ENCODE results near the gene ADAMTS12.

The ADAMTS12 gene, protein sequence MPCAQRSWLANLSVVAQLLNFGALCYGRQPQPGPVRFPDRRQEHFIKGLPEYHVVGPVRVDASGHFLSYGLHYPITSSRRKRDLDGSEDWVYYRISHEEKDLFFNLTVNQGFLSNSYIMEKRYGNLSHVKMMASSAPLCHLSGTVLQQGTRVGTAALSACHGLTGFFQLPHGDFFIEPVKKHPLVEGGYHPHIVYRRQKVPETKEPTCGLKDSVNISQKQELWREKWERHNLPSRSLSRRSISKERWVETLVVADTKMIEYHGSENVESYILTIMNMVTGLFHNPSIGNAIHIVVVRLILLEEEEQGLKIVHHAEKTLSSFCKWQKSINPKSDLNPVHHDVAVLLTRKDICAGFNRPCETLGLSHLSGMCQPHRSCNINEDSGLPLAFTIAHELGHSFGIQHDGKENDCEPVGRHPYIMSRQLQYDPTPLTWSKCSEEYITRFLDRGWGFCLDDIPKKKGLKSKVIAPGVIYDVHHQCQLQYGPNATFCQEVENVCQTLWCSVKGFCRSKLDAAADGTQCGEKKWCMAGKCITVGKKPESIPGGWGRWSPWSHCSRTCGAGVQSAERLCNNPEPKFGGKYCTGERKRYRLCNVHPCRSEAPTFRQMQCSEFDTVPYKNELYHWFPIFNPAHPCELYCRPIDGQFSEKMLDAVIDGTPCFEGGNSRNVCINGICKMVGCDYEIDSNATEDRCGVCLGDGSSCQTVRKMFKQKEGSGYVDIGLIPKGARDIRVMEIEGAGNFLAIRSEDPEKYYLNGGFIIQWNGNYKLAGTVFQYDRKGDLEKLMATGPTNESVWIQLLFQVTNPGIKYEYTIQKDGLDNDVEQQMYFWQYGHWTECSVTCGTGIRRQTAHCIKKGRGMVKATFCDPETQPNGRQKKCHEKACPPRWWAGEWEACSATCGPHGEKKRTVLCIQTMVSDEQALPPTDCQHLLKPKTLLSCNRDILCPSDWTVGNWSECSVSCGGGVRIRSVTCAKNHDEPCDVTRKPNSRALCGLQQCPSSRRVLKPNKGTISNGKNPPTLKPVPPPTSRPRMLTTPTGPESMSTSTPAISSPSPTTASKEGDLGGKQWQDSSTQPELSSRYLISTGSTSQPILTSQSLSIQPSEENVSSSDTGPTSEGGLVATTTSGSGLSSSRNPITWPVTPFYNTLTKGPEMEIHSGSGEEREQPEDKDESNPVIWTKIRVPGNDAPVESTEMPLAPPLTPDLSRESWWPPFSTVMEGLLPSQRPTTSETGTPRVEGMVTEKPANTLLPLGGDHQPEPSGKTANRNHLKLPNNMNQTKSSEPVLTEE (N-terminal part only)

DNA sequence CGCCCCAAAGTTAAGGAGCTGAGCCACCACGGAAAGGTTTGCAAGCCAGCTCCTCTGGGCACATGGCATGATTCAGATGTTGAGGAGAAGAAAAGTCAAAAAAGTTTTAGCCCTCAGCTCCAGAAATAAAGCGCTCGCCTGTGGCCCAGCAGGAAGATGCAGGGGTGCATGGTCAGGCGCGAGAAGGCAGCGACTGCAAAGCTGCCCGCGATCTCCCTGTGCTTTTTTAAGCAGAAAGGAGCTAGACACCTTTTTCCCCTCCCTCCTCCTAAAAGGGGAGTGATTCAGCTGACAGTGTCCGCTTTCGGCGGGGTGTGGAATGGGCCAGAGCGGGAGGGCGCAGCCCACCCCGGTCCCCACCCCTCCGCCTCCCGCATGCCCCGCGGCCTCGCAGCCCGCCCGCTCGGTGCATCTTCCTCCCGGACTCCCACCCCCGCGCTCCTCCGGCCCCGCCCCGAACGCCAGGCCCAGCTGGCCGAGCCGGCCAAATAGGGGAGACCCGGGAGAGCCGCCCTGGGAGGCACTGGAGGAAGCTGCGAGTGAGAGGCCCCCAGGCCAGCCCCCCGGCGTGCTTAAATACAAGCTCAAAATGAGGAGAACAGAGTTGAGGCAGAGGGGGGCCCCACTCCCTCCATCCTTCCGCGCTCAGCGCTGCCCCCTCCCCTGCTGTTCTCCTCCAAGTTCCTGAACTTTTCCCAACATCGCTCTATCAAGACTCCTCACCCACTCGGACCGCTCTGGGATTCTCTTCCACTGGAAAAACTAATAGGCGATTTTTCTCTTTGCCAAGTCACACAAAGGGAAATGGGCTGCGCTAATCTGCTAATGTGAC lies at the start of gene ADAMTS12:
Gene ADAMTS12, minus strand, starts transcription at position 203 of the 832 bp plus-strand sequence. Its CDS starts 134 bp downstream, at position 69.
- Mint-ChIP-seq H3K27me3 (peaks cover 70% of the 10 kb centered on the region), H3K9me3 (no peaks in the 10 kb centered on the region), H3K4me3 (no peak within 1 kb of the TSS), H3K27ac (no peak within 1 kb of the TSS), H3K4me1 (ENCODE audit: low read depth) (peaks cover 7% of the 10 kb centered on the region), H3K36me3 (ENCODE audit: low read depth) (no peaks in the 10 kb centered on the region)
- no peak for DNase-seq

DNA sequence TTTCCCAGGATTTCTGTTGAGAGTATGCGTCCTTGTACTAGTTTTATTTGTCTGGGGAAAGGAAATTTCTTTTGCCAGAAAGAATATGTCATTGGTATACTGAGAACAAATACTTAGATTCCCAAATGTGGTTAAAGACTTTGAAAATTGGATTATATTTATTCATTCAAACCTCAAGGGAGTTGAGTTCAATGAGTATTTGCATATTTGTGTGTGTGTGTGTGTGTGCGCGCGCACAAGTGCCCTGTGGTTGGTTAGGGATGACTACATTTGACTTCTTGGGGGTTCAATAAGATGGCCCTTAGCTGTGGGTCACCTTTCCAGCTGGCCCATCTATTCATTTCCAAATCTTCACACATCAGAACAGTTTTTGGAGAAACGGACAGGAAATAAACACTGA lies 49.3 kb upstream of the ADAMTS12 start:
- no peak overlapping the region for H3K27ac Mint-ChIP-seq
- H3K36me3 Mint-ChIP-seq (ENCODE audit: low read depth) = no peaks in the 10 kb centered on the region
- H3K4me3 Mint-ChIP-seq = no peak overlapping the region
- H3K9me3 Mint-ChIP-seq = no peaks in the 10 kb centered on the region
- peaks cover 7% of the 10 kb centered on the region for H3K4me1 Mint-ChIP-seq (ENCODE audit: low read depth)
- peaks cover 62% of the 10 kb centered on the region for H3K27me3 Mint-ChIP-seq
- DNase-seq = no peak

DNA sequence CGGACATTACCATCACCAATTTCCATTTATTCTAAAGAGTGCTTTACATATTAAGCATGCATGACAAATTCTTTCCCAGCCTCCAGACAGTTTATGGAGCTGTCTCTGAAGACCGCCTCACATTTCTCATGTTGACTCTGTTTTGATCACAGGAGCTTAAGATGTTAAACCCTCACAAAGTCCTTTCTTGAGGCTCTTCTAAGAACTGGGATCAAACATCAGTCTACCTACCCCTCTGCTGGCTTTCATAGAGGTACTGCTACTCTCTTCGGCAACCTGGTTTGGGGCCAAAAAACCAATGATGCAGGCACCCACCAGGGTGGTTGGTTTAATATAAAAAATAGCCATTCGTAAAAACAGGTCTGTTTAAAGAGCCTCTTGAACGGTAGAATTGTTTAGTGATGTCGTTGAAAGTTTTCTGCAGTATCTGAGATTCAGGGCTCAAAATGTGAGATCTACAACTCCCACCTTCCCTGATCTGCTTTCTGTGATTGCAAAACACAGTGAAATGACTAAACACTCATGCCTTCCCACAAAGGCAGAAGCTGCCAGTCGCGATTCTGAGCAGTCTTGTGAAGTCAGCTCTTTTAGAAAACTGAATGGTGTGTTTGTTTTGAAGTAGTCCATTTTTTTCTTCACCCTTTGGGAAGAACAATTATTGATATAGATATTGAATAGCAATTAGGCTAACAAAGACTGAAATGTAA lies 47.9 kb upstream of the ADAMTS12 start:
- Mint-ChIP-seq H3K4me3 (no peak overlapping the region), H3K27me3 (peaks cover 74% of the 10 kb centered on the region), H3K9me3 (no peaks in the 10 kb centered on the region), H3K27ac (no peak overlapping the region), H3K36me3 (ENCODE audit: low read depth) (no peaks in the 10 kb centered on the region), H3K4me1 (ENCODE audit: low read depth) (peaks cover 11% of the 10 kb centered on the region)
- no peak for DNase-seq

DNA sequence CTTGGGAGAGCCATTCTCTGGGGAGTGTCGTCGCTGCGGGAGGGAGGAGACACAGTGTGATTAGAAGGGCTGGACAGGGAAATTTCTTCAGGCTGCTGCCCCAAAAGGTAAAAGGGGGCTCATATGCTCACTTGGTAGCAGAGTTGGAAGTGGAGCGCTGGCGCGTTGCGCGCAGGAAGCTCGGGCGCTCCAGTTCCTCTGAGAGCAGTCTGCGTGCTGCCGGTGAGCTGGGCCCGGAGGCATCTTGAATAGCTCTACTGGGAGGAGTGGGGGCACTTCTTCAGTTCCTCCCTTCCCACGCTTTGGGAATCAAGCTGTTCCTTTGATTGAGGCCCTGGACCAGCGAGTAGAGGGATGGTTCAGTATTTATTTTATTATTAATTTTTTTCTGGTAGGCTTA lies 47.1 kb upstream of the ADAMTS12 start:
- Mint-ChIP-seq H3K4me1 (ENCODE audit: low read depth) (peaks cover 11% of the 10 kb centered on the region), H3K27me3 (peaks cover 77% of the 10 kb centered on the region), H3K36me3 (ENCODE audit: low read depth) (no peaks in the 10 kb centered on the region), H3K4me3 (no peak overlapping the region), H3K9me3 (no peaks in the 10 kb centered on the region), H3K27ac (no peak overlapping the region)
- DNase-seq = no peak

DNA sequence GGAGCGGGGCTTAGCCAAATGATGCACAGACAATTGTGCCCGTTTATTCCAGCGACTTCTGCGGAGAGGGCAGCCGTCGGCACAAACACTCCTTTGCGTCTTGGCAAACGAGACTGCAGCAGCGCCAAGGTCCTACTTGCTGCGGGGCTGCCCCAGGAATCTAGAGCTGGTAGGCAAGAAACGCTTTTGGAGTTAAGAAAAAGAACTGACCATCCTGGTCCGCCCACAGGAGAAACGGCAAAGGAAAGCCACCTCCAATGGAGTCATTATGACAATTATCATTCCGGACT lies 46.7 kb upstream of the ADAMTS12 start:
- Mint-ChIP-seq H3K27ac (no peak overlapping the region), H3K9me3 (no peaks in the 10 kb centered on the region), H3K4me3 (no peak overlapping the region), H3K4me1 (ENCODE audit: low read depth) (peaks cover 11% of the 10 kb centered on the region), H3K36me3 (ENCODE audit: low read depth) (no peaks in the 10 kb centered on the region), H3K27me3 (peaks cover 77% of the 10 kb centered on the region)
- DNase-seq = no peak

DNA sequence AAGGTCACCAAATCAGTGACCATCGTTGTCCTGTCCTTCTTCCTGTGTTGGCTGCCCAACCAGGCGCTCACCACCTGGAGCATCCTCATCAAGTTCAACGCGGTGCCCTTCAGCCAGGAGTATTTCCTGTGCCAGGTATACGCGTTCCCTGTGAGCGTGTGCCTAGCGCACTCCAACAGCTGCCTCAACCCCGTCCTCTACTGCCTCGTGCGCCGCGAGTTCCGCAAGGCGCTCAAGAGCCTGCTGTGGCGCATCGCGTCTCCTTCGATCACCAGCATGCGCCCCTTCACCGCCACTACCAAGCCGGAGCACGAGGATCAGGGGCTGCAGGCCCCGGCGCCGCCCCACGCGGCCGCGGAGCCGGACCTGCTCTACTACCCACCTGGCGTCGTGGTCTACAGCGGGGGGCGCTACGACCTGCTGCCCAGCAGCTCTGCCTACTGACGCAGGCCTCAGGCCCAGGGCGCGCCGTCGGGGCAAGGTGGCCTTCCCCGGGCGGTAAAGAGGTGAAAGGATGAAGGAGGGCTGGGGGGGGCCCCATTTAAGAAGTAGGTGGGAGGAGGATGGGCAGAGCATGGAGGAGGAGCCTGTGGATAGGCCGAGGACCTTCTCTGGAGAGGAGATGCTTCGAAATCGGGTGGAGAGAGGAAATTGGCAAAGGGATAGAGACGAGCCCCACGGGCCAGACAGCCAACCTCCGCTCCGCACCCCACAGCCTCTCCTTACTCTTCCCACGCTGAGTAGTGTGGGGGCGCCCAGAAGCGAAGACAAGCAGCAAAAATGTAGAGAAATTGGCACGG lies 46.1 kb upstream of the ADAMTS12 start:
- Mint-ChIP-seq H3K4me1 (ENCODE audit: low read depth) (peaks cover 11% of the 10 kb centered on the region), H3K27me3 (peaks cover 77% of the 10 kb centered on the region), H3K36me3 (ENCODE audit: low read depth) (no peaks in the 10 kb centered on the region), H3K9me3 (no peaks in the 10 kb centered on the region), H3K27ac (no peak overlapping the region), H3K4me3 (no peak overlapping the region)
- DNase-seq = no peak

DNA sequence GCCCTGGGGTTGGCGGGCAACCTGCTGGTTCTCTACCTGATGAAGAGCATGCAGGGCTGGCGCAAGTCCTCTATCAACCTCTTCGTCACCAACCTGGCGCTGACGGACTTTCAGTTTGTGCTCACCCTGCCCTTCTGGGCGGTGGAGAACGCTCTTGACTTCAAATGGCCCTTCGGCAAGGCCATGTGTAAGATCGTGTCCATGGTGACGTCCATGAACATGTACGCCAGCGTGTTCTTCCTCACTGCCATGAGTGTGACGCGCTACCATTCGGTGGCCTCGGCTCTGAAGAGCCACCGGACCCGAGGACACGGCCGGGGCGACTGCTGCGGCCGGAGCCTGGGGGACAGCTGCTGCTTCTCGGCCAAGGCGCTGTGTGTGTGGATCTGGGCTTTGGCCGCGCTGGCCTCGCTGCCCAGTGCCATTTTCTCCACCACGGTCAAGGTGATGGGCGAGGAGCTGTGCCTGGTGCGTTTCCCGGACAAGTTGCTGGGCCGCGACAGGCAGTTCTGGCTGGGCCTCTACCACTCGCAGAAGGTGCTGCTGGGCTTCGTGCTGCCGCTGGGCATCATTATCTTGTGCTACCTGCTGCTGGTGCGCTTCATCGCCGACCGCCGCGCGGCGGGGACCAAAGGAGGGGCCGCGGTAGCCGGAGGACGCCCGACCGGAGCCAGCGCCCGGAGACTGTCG lies 45.4 kb upstream of the ADAMTS12 start:
- H3K4me1 Mint-ChIP-seq (ENCODE audit: low read depth) = peaks cover 11% of the 10 kb centered on the region
- no peaks in the 10 kb centered on the region for H3K9me3 Mint-ChIP-seq
- no peak for DNase-seq
- no peaks in the 10 kb centered on the region for H3K36me3 Mint-ChIP-seq (ENCODE audit: low read depth)
- no peak overlapping the region for H3K27ac Mint-ChIP-seq
- H3K4me3 Mint-ChIP-seq = no peak overlapping the region
- peaks cover 70% of the 10 kb centered on the region for H3K27me3 Mint-ChIP-seq

DNA sequence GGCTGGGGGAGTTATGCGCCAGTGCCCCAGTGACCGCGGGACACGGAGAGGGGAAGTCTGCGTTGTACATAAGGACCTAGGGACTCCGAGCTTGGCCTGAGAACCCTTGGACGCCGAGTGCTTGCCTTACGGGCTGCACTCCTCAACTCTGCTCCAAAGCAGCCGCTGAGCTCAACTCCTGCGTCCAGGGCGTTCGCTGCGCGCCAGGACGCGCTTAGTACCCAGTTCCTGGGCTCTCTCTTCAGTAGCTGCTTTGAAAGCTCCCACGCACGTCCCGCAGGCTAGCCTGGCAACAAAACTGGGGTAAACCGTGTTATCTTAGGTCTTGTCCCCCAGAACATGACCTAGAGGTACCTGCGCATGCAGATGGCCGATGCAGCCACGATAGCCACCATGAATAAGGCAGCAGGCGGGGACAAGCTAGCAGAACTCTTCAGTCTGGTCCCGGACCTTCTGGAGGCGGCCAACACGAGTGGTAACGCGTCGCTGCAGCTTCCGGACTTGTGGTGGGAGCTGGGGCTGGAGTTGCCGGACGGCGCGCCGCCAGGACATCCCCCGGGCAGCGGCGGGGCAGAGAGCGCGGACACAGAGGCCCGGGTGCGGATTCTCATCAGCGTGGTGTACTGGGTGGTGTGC lies 44.7 kb upstream of the ADAMTS12 start, which contains the start of gene RXFP3:
Gene RXFP3, plus strand, starts transcription at position 6 of the 636 bp plus-strand sequence. Its CDS starts 355 bp downstream, at position 361.
- Mint-ChIP-seq H3K27ac (no peak within 1 kb of the TSS), H3K9me3 (no peaks in the 10 kb centered on the region), H3K4me3 (no peak within 1 kb of the TSS), H3K36me3 (ENCODE audit: low read depth) (no peaks in the 10 kb centered on the region), H3K27me3 (peaks cover 65% of the 10 kb centered on the region), H3K4me1 (ENCODE audit: low read depth) (peaks cover 11% of the 10 kb centered on the region)
- peak; percentile 30 for DNase-seq

DNA sequence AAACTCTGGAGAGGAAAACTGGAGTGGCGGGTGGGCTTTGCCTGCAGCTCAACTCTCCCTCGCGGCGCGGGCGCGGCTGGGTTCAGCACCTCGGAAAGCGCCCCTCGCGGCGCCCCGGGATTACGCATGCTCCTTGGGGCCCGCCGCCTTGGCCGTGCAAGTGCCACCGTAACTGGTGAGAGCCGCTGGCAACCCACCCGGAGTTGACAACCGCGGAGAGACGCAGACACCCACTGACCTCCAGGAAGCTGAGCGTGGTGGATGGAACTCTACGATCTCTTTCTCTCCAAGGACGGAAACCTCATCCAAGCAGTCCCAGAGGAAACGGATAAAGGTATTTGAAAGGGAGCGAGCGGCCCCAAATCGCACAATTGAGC lies 44.2 kb upstream of the ADAMTS12 start:
- no peak overlapping the region for H3K27ac Mint-ChIP-seq
- peaks cover 61% of the 10 kb centered on the region for H3K27me3 Mint-ChIP-seq
- H3K36me3 Mint-ChIP-seq (ENCODE audit: low read depth) = no peaks in the 10 kb centered on the region
- peak; percentile 61 for DNase-seq
- H3K9me3 Mint-ChIP-seq = no peaks in the 10 kb centered on the region
- H3K4me1 Mint-ChIP-seq (ENCODE audit: low read depth) = peaks cover 11% of the 10 kb centered on the region
- no peak overlapping the region for H3K4me3 Mint-ChIP-seq

DNA sequence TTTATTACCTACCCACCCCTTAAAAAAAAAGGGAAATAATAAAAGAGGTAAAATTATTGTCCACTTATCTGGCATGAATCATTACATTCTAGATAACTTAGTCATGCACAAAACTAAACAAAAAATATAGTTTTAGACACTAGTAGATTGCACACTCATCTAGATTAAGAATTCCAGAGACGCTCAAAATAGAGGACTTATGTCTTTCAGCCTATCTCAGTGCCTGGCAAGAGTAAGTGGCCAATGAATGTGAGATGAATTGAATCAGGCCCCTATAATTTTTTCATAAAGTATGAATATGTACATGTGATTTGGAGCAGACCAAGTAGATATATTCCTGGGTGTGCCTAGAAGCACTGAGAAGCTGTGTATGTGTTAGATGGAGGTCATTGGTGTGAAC lies 42.4 kb upstream of the ADAMTS12 start:
- no peak overlapping the region for H3K27ac Mint-ChIP-seq
- H3K36me3 Mint-ChIP-seq (ENCODE audit: low read depth) = no peaks in the 10 kb centered on the region
- H3K4me3 Mint-ChIP-seq = no peak overlapping the region
- H3K27me3 Mint-ChIP-seq = peaks cover 44% of the 10 kb centered on the region
- DNase-seq = no peak
- no peaks in the 10 kb centered on the region for H3K9me3 Mint-ChIP-seq
- peaks cover 11% of the 10 kb centered on the region for H3K4me1 Mint-ChIP-seq (ENCODE audit: low read depth)

DNA sequence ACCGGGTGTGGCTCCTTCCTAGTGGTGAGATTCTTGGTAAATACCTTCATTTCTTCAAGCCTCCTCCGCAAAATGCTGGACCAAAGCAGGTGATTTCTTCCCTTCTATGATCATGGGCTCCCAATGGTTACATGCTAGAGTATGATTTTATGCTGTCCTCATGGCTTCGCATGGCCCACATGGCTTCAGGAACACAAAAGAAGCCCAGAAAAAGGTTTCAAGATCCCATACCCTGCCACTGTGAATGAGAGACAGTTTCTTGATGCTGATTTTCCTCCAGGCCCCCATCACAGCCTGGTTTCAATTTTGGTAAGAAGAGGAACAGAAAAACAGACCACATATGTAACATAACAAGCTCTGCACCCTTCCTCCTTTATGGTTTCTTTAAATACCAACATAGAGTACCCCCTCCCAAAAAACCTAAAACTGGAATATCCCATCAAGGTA lies 42.0 kb upstream of the ADAMTS12 start:
- Mint-ChIP-seq H3K27me3 (peaks cover 42% of the 10 kb centered on the region), H3K36me3 (ENCODE audit: low read depth) (no peaks in the 10 kb centered on the region), H3K4me1 (ENCODE audit: low read depth) (peaks cover 11% of the 10 kb centered on the region), H3K27ac (no peak overlapping the region), H3K9me3 (no peaks in the 10 kb centered on the region), H3K4me3 (no peak overlapping the region)
- DNase-seq = no peak

DNA sequence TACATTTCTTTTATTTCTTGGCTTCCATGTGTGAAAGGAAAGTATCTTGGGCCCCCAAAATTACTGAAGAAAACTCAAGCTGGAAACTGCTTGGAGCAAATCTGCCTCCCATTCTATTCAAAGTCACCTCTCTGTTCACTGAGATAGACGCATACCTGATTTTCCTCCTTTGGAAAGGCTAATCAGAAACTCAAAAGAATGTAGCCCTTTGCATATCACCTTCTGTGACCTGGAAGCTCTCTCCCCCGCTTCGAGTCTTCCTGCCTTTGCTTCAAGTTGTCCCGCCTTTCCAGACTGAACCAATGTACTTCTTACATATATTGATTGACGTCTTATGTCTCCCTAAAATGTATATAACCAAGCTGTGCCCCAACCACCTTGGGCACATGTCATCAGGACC lies 39.3 kb upstream of the ADAMTS12 start:
- Mint-ChIP-seq H3K27me3 (peaks cover 16% of the 10 kb centered on the region), H3K27ac (no peak overlapping the region), H3K4me1 (ENCODE audit: low read depth) (peaks cover 5% of the 10 kb centered on the region), H3K4me3 (no peak overlapping the region), H3K9me3 (no peaks in the 10 kb centered on the region), H3K36me3 (ENCODE audit: low read depth) (no peaks in the 10 kb centered on the region)
- no peak for DNase-seq
